H1 (cell line): ENCODE measurements around the gene EGR2. TPM values are rescaled to one million over a fixed set of nuclear protein-coding genes. Genes with fewer than 3 reads are reported as not detected.

ENCODE experiments used
- CTCF ChIA-PET: fragments of 300-600 bp; sonication (Branson Sonifier 250); formaldehyde crosslinking; loops from one replicate; lab custom pipeline; 2021; ENCODE audit not compliant: partially characterized antibody; lab: Charles Lee
- POLR2A ChIA-PET: fragments of 300-600 bp; sonication (Branson Sonifier 250); formaldehyde crosslinking; loops from one replicate; lab custom pipeline; 2021; ENCODE audit warnings: inconsistent platforms; ENCODE audit not compliant: partially characterized antibody; lab: Charles Lee
- DNase-seq, 2 experiments: peaks; one replicate each; pipeline versions ENCODE4 v3.0.0 to v3.0.0-alpha.2; 2010 to 2022; ENCODE audit warnings: low spot score in 2 of 2, low read depth in 1 of 2, mixed read lengths in 1 of 2
- FAIRE-seq: peaks from 2 replicates; lab custom pipeline; 2011; peaks lifted over from hg19 to GRCh38; lab: Jason Lieb, UNC
- H2AFZ ChIP-seq: 2 replicates; pipeline ENCODE4 v1.8.1; 2012; ENCODE audit warnings: low read length, inconsistent platforms
- H2AK5ac ChIP-seq: 2 replicates; pipeline ENCODE4 v1.6.1; 2013; ENCODE audit warnings: low read depth, low read length
- H2BK120ac ChIP-seq: replicated peaks from 2 replicates; pipeline ENCODE3; 2013; ENCODE audit warnings: low read depth, low read length, inconsistent platforms
- H2BK12ac ChIP-seq: 2 replicates; pipeline ENCODE4 v1.6.1; 2013; ENCODE audit warnings: low read depth, low read length
- H2BK15ac ChIP-seq: 2 replicates; pipeline ENCODE4 v1.6.1; 2013; ENCODE audit warnings: low read length
- H2BK20ac ChIP-seq: 2 replicates; pipeline ENCODE4 v1.6.1; 2013; ENCODE audit warnings: low read length
- H2BK5ac ChIP-seq: 2 replicates; pipeline ENCODE4 v1.6.1; 2013; ENCODE audit warnings: low read depth, low read length
- H3K14ac ChIP-seq: 2 replicates; pipeline ENCODE4 v1.6.1; 2013; ENCODE audit warnings: inconsistent platforms; ENCODE audit not compliant: insufficient read length
- H3K18ac ChIP-seq: 2 replicates; pipeline ENCODE4 v1.6.1; 2013; ENCODE audit warnings: low read length; ENCODE audit errors: extremely low read depth
- H3K23ac ChIP-seq: 2 replicates; pipeline ENCODE4 v1.6.1; 2013; ENCODE audit warnings: inconsistent platforms; ENCODE audit not compliant: insufficient read length
- H3K23me2 ChIP-seq: 2 replicates; pipeline ENCODE4 v1.6.1; 2013; ENCODE audit warnings: low read depth, low read length
- H3K27ac ChIP-seq: 2 replicates; pipeline ENCODE4 v1.6.1; 2011; ENCODE audit warnings: low read depth, low read length, inconsistent platforms
- H3K27me3 ChIP-seq, 4 experiments: replicated peaks in 1 of 4; 1 replicate in 1 of 4; 2 replicates in 3 of 4; pipeline versions ENCODE4 v1.6.1 to v1.8.1; 2011 to 2013; ENCODE audit warnings: low read length in 3 of 4, mild to moderate bottlenecking in 3 of 4, inconsistent platforms in 2 of 4, mixed read lengths in 2 of 4, moderate library complexity in 1 of 4; ENCODE audit not compliant: control insufficient read depth in 3 of 4, insufficient read depth in 3 of 4; ENCODE audit errors: extremely low read depth in 1 of 4
- H3K36me3 ChIP-seq, 4 experiments: 2 replicates each; pipeline versions ENCODE4 v1.6.1 to v1.8.1; 2011 to 2013; ENCODE audit warnings: mild to moderate bottlenecking in 4 of 4, low read length in 3 of 4, moderate library complexity in 2 of 4, control low read depth in 1 of 4, inconsistent platforms in 1 of 4; ENCODE audit not compliant: insufficient read depth in 4 of 4, control insufficient read depth in 2 of 4
- H3K4ac ChIP-seq: replicated peaks from 2 replicates; pipeline ENCODE3; 2013; ENCODE audit warnings: low read length, low read depth, mixed read lengths, inconsistent platforms; ENCODE audit not compliant: insufficient read length
- H3K4me1 ChIP-seq, 4 experiments: replicated peaks in 1 of 4; 1 replicate in 1 of 4; 2 replicates in 3 of 4; pipeline versions ENCODE4 v1.6.1 to v1.8.1; 2011 to 2013; ENCODE audit warnings: low read length in 3 of 4, inconsistent platforms in 2 of 4, mixed read lengths in 1 of 4; ENCODE audit not compliant: insufficient read depth in 4 of 4, control insufficient read depth in 3 of 4
- H3K4me2 ChIP-seq, 2 experiments: 2 replicates each; pipeline versions ENCODE4 v1.6.1 to v1.8.1; 2011 to 2013; ENCODE audit warnings: low read depth in 2 of 2, low read length in 2 of 2, control low read depth in 1 of 2, inconsistent platforms in 1 of 2, mild to moderate bottlenecking in 1 of 2; ENCODE audit not compliant: insufficient read depth in 1 of 2
- H3K4me3 ChIP-seq, 4 experiments: fragments of 200-600, 300-600 bp in 1 of 4; sonication (generic), shearing (Covaris generic), sonication (Bioruptor Twin) in 1 of 4; 2 replicates each; pipeline versions ENCODE4 v1.5.1 to v1.8.1; 2011 to 2016; ENCODE audit warnings: low read length in 4 of 4, low read depth in 3 of 4, control low read depth in 2 of 4, inconsistent platforms in 2 of 4, mild to moderate bottlenecking in 2 of 4, mixed read lengths in 1 of 4, moderate library complexity in 1 of 4; ENCODE audit not compliant: insufficient read depth in 2 of 4; ENCODE audit errors: extremely low read depth in 1 of 4
- H3K56ac ChIP-seq: replicated peaks from 2 replicates; pipeline ENCODE3; 2013; ENCODE audit warnings: low read depth, mild to moderate bottlenecking, mixed read lengths, low read length, inconsistent platforms; ENCODE audit not compliant: insufficient read length
- H3K79me1 ChIP-seq: 2 replicates; pipeline ENCODE4 v1.6.1; 2013; ENCODE audit warnings: low read depth, low read length, control low read depth
- H3K79me2 ChIP-seq, 2 experiments: 2 replicates each; pipeline versions ENCODE4 v1.6.1 to v1.8.1; 2012 to 2013; ENCODE audit warnings: low read length in 2 of 2, mild to moderate bottlenecking in 2 of 2, inconsistent platforms in 1 of 2; ENCODE audit not compliant: insufficient read depth in 2 of 2, control insufficient read depth in 1 of 2
- H3K9ac ChIP-seq, 4 experiments: replicated peaks in 1 of 4; 1 replicate in 1 of 4; 2 replicates in 3 of 4; pipeline versions ENCODE4 v1.6.1 to v1.8.1; 2011 to 2013; ENCODE audit warnings: low read depth in 3 of 4, low read length in 3 of 4, control low read depth in 2 of 4, mild to moderate bottlenecking in 2 of 4, moderate library complexity in 2 of 4, inconsistent platforms in 1 of 4; ENCODE audit errors: extremely low read depth in 1 of 4
- H3K9me3 ChIP-seq, 2 experiments: 2 replicates each; pipeline versions ENCODE4 v1.6.1 to v1.8.1; 2012 to 2013; ENCODE audit warnings: mild to moderate bottlenecking in 2 of 2, moderate library complexity in 2 of 2, control low read depth in 1 of 2, inconsistent platforms in 1 of 2, low read depth in 1 of 2, low read length in 1 of 2, mixed read lengths in 1 of 2; ENCODE audit not compliant: insufficient read depth in 2 of 2
- H4K20me1 ChIP-seq, 2 experiments: replicated peaks in 1 of 2; 2 replicates each; pipeline versions ENCODE3 to v1.8.1; 2011 to 2013; ENCODE audit warnings: inconsistent platforms in 2 of 2, low read length in 2 of 2, mild to moderate bottlenecking in 1 of 2; ENCODE audit not compliant: insufficient read depth in 2 of 2, control insufficient read depth in 1 of 2
- H4K5ac ChIP-seq: 2 replicates; pipeline ENCODE4 v1.6.1; 2013; ENCODE audit warnings: low read length, low read depth, mixed read lengths, inconsistent platforms; ENCODE audit not compliant: insufficient read length
- H4K8ac ChIP-seq: 2 replicates; pipeline ENCODE4 v1.8.0; 2013; ENCODE audit warnings: mild to moderate bottlenecking, moderate library complexity, low read length, inconsistent platforms; ENCODE audit not compliant: insufficient read depth; ENCODE audit errors: extremely low read depth
- H4K91ac ChIP-seq: replicated peaks from 2 replicates; pipeline ENCODE3; 2013; ENCODE audit warnings: low read length, mixed read lengths, inconsistent platforms; ENCODE audit not compliant: insufficient read length
- MAX ChIP-seq: IDR thresholded peaks from 2 replicates; pipeline ENCODE4 v1.6.1; 2012; ENCODE audit warnings: inconsistent platforms
- SP2 ChIP-seq: IDR thresholded peaks from 2 replicates; pipeline ENCODE4 v1.6.1; 2012; ENCODE audit warnings: mild to moderate bottlenecking, low read length, inconsistent platforms
- WGBS, 2 experiments: shearing (Covaris generic) in 1 of 2; methylation state at CpG; one replicate each; pipeline versions ENCODE4 v1.1.6 to v1.1.7; 2013 to 2015; ENCODE audit warnings: low lambda C conversion rate in 2 of 2, mixed read lengths in 2 of 2, inconsistent platforms in 1 of 2, low coverage in 1 of 2, missing lambda C conversion rate in 1 of 2; ENCODE audit not compliant: insufficient replicate concordance in 2 of 2, insufficient coverage in 1 of 2, insufficient read length in 1 of 2; ENCODE audit errors: extremely low coverage in 1 of 2, missing lambda C conversion rate in 1 of 2; 5-methylcytosine and 5-hydroxymethylcytosine counted together
- polyA plus RNA-seq, 7 experiments: library from polyadenylated mRNA; depleted of rRNA in 3 of 7; stranded (reverse) in 5 of 7; unstranded in 2 of 7; fragments of >200 nt in 5 of 7; fragments of 200-250 nt in 2 of 7; gene quantifications; 1 replicate in 5 of 7; 2 replicates in 1 of 7; 4 replicates in 1 of 7; pipeline versions ENCODE4 v1.2.1 to v1.2.3, GENCODE V29; 2011 to 2013; ENCODE audit warnings: missing spikeins in 2 of 7, mixed read lengths in 2 of 7
- total RNA-seq: library from RNA; stranded (reverse); fragmentation: NEBNext Ultra II Directional; extraction: Animal tissue kit (Norgen Biotek cat#: 25700); gene quantifications from 2 replicates; pipeline ENCODE4 v1.2.1, GENCODE V29; 2021

The EGR2 gene
- total and polyA plus RNA-seq, 2 of the 8 experiments (the other 6 are each of a cell fraction or from before 2014, with no cell fraction given): 1.3 to 2.1 TPM

- no peak overlapping the region for H3K27ac ChIP-seq
- H3K18ac ChIP-seq: peak overlapping the region; percentile 71
- WGBS, 2 experiments: 4% methylated on average over 36 of the region's 49 CpGs; no CpG with 5 or more reads in 1 of the 2 experiments
- H2BK120ac ChIP-seq: no peak overlapping the region
- no peaks in the 10 kb centered on the region for H3K36me3 ChIP-seq
- ChIA-PET POLR2A (interaction anchor here (1.3 to 7.7 kb wide), 4 partner anchors 12 to 316 kb away, joined by 3 to 99 read pairs (median 16); partner anchors contain the start of genes ADO and NRBF2), CTCF (interaction anchor here (0.6 to 6.9 kb wide), 20 partner anchors 12 to 380 kb away, joined by 3 to 94 read pairs (median 5); partner anchors contain the start of gene ADO)
- H2BK5ac ChIP-seq: no peak overlapping the region
- peak overlapping the region; percentile 56 to 81 (median 70) for H3K4me3 ChIP-seq
- H3K9me3 ChIP-seq: no peaks in the 10 kb centered on the region
- H3K23ac ChIP-seq: no peak overlapping the region
- H3K4me1 ChIP-seq: peaks cover 0 to 11% (median 4%) of the 10 kb centered on the region in 4 experiments; a peak in 4 of 7 replicates
- no peak overlapping the region for H2BK15ac ChIP-seq
- no peak overlapping the region for H4K91ac ChIP-seq
- no peak overlapping the region for H2BK20ac ChIP-seq
- H3K9ac ChIP-seq: peak overlapping the region; percentile 4 to 70 (median 32); a peak in 4 of 7 replicates
- no peaks in the 10 kb centered on the region for H3K79me2 ChIP-seq
- no peak overlapping the region for H2AK5ac ChIP-seq
- H3K27me3 ChIP-seq: peaks cover 20 to 64% (median 58%) of the 10 kb centered on the region in 4 experiments
- no peak overlapping the region for H2BK12ac ChIP-seq
- H3K4ac ChIP-seq: no peak overlapping the region
- H3K14ac ChIP-seq: no peak overlapping the region
- H3K4me2 ChIP-seq: peak overlapping the region; percentile 83 to 94
- no peak overlapping the region for H2AFZ ChIP-seq
- H3K79me1 ChIP-seq: no peaks in the 10 kb centered on the region
- H4K8ac ChIP-seq: no peak overlapping the region; the same call in 1 of the 2 replicates
- H3K23me2 ChIP-seq: peaks cover 26% of the 10 kb centered on the region
- H4K5ac ChIP-seq: no peak overlapping the region
- TF ChIP-seq SP2: no peak
- 0 out of 2 replicates have a peak, but pooled peaks have one; percentile 17 for TF ChIP-seq MAX
- H4K20me1 ChIP-seq: peaks cover 0 to 13% of the 10 kb centered on the region in 2 experiments
- no peak overlapping the region for H3K56ac ChIP-seq
- FAIRE-seq (no peak), DNase-seq (peak in 1 of 2 experiments; percentile 59)
Measured at GRCh38 chr10:62817121-62817765, 1.1 kb upstream of the EGR2 start.
